Activated CD4-positive, alpha-beta T cell treated with anti-CD3 and anti-CD28 coated beads, Interleukin-2, amount 50 U/mL, for 24 hours (primary cell): ENCODE data around the gene DDX5.
A peak's percentile ranks its signal among the peaks of the same experiment; 100 is the strongest.
"Not testable (repeated sequence)": the region's sequence is repeated elsewhere in the genome, so short reads cannot be mapped to it uniquely, and the experiment has no call there.

ENCODE experiments used
- DNase-seq, 2 donors: peaks; one replicate each; pipeline ENCODE4 v3.0.0-alpha.2; 2020; ENCODE audit warnings: low read depth in 1 of 2, low spot score in 1 of 2

Gene DDX5

GRCh38 chr17:64494121-64494520 is 12.0 kb downstream of the DDX5 start:
- DNase-seq: no peak

- peak in 1 of 2 donors; percentile 30 for DNase-seq
Observed at GRCh38 chr17:64492481-64493109, 13.5 kb downstream of the DDX5 start.

- no peak for DNase-seq
Observed at GRCh38 chr17:64491994-64492393, 14.1 kb downstream of the DDX5 start.

- no peak for DNase-seq
Observed at GRCh38 chr17:64491034-64491860, 14.8 kb downstream of the DDX5 start.

GRCh38 chr17:64488301-64488700 is 17.8 kb downstream of the DDX5 start:
- no peak for DNase-seq

- no peak for DNase-seq
Observed at GRCh38 chr17:64484380-64484779, 21.7 kb downstream of the DDX5 start.

GRCh38 chr17:64480951-64481350 is 25.1 kb downstream of the DDX5 start:
- no peak for DNase-seq

GRCh38 chr17:64477849-64478248 is 28.2 kb downstream of the DDX5 start:
- no peak for DNase-seq

- DNase-seq: no peak
Observed at GRCh38 chr17:64472564-64472963, 33.5 kb downstream of the DDX5 start.

- no peak for DNase-seq
Observed at GRCh38 chr17:64471440-64471839, 34.6 kb downstream of the DDX5 start.

- no peak for DNase-seq
Observed at GRCh38 chr17:64470625-64471024, 35.5 kb downstream of the DDX5 start.

- not testable (repeated sequence) for DNase-seq
Observed at GRCh38 chr17:64466834-64467233, 39.3 kb downstream of the DDX5 start.

GRCh38 chr17:64466019-64466735 is 39.9 kb downstream of the DDX5 start:
- DNase-seq: no peak

- no peak for DNase-seq
Observed at GRCh38 chr17:64461788-64462187, 44.3 kb downstream of the DDX5 start.

- DNase-seq: no peak
Observed at GRCh38 chr17:64460955-64461354, 45.1 kb downstream of the DDX5 start.

- not testable (repeated sequence) for DNase-seq
Observed at GRCh38 chr17:64459818-64460217, 46.3 kb downstream of the DDX5 start.

GRCh38 chr17:64459284-64459747 is 46.8 kb downstream of the DDX5 start:
- no peak for DNase-seq

GRCh38 chr17:64458756-64459155 is 47.3 kb downstream of the DDX5 start:
- DNase-seq: no peak

GRCh38 chr17:64457156-64457555 is 48.9 kb downstream of the DDX5 start:
- DNase-seq: no peak

- no peak for DNase-seq
Observed at GRCh38 chr17:64455993-64456885, 49.9 kb downstream of the DDX5 start.

- DNase-seq: no peak
Observed at GRCh38 chr17:64449545-64449944, 56.5 kb downstream of the DDX5 start.
